8988T (cell line): ENCODE results near the gene PCK2.

Source experiments
- DNase-seq: peaks from one replicate; pipeline ENCODE4 v3.0.0; 2011

The PCK2 gene

DNA sequence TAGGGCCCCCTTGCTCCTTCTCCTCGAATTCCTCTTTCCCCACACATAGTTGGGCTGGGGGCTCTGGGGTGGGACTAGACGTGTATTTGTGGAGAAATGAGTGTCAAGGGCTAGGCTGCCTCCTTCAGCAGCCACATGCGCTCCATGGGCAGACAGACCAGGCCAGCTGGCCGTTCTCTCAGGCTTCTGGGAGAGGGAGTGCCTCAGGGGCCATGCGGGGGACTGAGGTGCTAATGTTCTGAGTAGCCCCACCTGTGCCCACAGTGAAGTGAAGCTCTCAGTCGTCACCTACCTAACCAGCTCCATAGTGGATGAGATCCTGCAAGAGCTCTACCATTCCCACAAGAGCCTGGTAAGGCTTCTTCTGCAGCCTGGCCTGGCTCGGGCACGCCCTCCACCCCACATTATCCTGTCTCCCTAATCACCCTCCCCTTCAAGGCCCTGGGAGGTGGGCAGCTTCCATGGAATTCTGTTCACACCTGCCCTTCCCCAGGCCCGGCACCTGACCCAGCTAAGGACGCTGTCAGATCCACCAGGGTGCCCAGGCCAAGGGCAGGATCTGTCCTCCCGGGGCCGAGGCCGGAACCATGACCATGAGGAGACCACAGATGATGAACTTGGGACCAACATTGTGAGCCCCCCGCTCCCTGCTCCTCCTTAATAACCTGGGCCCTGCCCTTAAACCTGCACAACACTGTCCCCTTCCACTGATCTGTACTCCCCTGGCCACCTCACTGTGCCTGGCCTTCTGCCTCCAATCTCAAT lies 31.7 kb upstream of the PCK2 start:
- DNase-seq: no peak

DNA sequence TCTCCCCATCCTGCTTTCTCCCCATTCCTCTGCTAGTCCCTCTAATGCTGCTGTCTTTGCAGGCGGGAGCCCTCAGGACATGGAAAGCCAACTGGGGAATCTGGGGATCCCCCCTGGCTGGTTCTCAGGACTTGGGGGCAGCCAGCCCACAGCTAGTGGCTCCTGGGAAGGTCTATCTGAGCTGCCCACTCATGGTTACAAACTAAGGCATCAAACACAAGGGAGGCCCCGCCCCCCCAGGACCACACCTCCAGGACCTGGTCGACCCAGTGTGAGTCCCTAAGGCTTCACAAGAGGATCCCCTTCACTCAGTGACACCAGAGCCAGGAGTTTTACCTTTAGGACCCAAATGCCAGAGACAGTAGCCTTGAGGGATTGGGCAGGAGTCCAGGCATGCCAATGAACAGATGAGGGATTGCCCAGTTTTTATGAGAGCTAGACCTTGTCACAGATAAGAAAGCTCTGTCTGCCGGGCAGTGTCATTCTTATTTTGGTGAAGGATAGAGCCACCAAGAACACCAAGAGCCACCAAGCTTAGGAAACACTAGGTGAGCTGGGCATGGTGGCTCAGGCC lies 30.8 kb upstream of the PCK2 start:
- DNase-seq: no peak

DNA sequence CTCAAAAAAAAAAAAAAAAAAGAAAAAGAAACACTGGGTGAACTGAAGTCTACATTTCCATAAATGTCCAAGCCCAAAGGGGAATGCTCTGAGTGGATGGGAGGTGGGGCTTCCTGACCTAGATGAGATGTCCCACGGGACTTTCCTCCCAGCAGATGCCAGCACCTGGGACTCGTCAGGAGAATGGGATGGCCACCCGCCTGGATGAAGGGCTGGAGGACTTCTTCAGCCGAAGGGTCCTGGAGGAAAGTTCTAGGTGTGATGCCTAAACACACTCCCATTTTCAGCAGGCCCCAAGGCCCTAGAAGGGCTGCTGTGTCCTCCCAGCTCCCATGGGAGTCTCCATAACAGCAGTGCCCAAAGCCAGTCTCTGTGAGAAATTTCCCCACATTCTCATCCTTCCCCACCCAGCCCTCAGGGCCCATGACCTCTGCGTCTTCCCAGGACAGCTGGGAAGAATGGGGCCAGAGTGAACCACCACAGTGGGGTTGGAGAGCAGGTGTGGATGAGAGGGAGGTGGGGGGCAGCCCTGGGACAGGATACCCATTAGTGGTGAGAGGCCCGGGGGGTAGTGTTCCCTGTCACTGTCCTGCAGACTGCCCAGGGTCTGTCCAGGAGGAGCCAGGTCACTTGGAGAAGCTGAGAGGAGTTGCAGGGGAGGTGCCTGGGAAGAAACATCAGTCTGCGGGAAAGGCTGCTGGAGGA lies 29.9 kb upstream of the PCK2 start:
- DNase-seq: no peak

DNA sequence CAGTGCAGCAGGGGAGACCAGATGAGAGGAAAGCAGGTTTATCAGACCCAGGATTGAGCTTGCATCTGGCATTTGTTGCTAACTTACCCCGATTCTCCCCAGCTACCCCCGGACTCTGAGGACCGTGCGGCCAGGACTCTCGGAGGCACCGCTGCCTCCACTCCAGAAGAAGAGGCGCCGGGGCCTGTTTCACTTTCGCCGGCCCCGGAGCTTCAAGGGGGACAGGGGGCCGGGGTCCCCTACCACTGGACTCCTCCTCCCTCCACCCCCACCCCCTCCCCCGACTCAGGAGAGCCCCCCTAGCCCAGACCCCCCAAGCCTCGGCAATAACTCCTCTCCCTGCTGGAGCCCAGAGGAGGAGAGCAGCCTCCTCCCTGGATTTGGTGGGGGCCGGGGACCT lies 29.3 kb upstream of the PCK2 start:
- DNase-seq: no peak

DNA sequence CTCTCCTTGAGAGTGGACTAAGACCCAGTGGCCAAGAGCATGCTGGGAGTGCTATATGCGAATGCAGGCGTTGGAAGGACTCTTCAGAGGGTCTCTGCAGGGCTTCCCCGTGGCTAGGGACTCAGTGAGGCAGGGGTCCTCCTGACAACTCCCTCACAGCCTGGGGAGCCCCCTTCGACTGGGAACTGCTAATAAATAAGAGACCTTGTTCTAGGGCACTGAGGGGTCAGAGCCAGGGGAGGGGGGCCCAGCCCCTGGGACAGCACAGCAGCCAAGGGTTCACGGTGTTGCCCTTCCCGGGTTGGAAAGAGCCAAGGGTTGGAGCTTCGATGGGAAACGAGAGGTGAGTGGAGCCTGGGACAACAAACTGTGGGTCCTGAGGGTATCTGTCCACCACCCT lies 28.7 kb upstream of the PCK2 start:
- DNase-seq: no peak

DNA sequence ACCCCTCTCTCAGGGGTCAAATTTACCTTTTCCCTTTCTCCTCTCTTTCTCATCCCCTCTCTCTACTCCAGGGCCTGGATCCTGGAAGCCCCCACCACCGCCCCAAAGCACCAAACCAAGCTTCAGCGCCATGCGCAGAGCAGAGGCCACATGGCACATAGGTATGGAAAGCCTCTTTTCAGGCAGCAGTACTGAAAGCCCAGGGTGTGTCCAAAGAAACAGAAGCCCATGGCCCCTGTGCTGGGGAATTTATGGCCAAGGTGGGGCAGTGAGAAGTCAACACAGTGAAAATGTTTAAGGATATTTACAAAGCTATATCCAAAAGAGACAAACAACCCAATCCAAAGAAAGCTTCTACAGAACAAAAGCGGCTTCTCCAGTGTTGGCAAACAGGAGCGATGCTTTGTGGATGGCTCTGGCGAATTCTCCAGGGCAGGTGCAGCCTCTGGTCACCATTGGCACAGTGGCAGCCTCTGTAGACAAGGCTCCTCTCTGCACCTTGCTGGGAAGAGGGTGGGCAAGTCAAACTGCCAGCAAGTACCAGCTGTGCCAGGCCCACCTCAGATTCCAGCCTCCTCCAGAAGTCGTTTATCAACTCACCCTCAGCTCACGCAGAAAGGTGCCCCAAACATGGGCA lies 27.5 kb upstream of the PCK2 start:
- DNase-seq: no peak

DNA sequence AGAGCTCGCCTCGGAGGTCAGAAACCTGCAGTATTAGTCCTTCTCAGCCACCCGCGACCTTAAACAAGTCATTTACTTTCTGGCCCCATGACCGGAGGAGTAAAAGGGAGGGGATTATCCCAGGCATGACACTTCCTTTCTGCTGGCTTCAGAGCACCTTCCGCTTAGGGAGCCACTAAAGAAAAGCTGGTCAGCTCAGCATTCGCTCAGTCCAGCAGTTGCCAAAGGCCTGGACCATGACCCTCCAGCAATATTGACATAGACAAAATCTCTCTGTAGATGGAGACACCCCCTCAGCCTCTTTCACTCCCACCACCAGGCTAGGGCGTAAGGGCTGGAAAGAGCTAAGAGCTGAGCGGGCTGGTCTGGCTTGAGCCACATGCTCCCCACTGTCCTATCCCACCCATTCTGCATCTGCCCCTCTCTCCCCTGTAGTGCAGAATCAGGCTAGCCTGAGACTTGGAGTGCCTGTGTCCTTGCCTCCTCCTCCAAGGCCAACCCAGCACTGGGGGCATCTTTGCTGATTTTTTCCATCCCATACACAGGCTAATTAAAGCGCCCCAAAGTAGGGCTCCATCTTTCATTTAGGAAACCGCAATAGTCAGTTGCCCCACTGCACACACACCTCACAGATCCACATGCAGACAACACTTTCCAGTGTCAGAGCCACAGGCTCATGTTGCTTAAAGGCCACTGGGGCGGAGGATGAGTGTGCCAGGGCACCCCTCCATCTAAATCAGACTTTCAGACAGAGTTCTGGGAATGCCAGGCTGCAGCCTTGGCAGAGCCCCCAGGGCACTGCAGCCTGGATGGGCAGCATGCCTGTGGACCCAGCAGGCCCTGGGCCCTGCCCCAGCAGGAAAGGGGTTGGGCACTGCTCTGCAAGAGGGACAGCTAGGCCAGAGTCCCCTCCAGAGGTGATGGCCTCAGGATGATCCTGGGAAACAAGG lies 26.7 kb upstream of the PCK2 start:
- DNase-seq: no peak

DNA sequence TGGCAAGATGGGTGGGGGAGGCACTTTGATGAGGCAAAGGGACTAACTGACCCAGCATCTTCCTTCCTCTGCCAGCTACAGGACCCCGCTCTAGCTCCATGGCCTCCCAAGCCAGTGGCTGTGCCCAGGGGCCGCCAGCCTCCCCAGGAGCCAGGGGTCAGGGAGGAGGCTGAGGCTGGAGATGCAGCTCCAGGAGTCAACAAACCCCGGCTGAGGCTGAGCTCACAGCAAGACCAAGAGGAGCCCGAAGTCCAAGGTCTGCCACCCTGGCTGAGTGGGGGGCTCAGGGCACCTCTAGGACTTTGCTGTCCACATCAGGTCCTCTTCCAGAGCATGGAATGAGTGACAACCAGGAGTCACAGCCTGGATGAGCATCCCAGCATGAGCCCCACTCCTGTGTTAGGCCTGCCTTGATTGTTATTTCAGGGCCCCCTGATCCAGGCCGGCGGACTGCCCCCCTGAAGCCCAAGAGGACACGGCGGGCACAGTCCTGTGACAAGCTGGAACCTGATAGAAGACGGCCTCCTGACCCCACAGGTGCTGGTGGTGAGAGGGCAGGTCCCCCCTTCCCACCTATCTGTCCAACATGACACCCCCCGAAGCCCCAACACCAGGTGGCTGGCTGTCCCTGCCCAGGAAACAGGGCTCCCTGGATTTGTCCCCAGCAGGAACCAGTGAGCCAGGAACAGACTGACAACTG lies 25.2 kb upstream of the PCK2 start:
- DNase-seq: no peak

DNA sequence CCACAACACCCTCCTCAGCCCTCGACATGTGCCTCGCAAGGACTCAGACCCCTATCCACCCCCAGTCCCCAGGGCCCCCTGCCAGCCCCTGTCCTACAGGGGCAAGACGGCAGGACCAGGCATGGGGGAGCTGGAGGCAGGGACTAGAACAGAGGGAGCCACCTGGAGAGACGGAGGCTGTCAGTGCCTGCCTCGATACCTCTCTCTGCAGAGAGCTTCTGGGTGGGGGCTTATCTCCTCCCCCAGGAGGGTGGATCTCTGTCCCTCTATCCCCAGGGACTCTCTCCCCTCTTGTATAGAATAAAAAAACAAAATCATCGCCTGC lies 24.7 kb upstream of the PCK2 start:
- no peak for DNase-seq

DNA sequence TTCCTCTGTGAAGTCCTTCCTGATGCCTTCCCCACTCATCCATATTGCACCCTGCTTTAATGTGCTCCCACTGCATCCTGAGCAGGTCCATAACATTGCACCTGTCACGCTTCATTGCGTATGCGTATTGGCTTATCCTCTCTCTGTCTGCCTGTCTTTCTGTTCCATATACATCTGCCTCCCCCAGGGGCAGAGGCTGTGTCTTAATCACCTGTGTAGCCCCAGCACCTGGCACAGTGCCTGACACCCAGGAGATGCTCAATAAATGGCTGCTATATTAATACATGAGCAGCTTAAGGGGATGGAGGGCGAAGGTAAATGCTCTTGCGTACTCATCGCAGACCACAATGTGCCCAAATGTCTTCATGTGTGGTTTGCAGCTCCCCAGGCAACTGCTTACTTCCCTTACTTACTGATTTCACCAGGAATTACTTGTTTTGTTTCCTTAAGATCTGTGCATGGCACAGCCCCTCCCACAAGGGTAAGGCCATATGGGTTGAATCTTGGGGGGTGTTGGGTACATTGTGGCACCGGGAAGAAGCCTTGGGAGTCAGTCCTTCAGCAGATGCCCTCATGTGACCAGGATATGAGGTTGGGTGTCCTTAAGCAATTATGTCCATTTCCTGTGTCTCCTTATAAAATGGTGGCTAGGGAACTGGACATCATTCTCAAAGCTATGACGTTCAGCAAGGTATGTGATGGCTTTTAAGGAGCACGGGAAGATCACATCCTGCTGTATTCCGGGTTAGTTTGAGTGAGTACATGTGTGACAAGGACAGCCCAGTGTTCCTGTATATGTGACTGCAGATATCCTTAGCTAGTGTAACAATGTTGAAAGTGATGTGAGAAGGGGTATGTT lies 23.6 kb upstream of the PCK2 start:
- DNase-seq: no peak

DNA sequence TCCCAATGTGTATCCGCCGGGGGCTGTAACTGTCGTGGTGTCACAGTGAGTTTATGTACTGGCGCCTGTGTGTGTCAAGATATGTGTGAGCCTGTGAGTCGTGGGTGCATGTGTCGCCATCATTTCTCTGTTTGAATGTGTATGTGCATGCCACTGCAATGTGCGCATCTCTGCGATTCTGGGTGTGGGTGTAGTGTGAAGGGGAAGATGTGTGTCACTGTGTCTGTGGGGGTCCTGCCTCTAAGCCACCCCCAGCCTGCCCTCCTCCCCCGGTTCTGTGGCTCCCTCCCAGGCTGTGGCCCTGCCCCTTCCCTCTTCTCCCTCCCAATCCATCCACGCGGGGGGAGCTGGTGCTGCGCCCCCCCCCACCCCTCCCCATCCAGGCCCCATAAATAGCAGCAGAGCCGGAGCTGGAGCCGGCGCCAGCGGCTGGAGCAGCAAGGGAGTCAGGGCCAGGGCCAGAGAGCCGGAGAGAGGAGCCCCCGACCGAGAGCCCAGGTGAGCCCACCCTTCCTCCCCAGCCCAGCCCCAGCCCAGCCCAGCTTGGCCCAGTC lies 22.9 kb upstream of the PCK2 start, which contains the start of gene CPNE6:
Gene CPNE6, plus strand, starts transcription at position 419 of the 554 bp plus-strand sequence. CDS start 1,375 bp downstream, outside the sequence.
- no peak for DNase-seq

DNA sequence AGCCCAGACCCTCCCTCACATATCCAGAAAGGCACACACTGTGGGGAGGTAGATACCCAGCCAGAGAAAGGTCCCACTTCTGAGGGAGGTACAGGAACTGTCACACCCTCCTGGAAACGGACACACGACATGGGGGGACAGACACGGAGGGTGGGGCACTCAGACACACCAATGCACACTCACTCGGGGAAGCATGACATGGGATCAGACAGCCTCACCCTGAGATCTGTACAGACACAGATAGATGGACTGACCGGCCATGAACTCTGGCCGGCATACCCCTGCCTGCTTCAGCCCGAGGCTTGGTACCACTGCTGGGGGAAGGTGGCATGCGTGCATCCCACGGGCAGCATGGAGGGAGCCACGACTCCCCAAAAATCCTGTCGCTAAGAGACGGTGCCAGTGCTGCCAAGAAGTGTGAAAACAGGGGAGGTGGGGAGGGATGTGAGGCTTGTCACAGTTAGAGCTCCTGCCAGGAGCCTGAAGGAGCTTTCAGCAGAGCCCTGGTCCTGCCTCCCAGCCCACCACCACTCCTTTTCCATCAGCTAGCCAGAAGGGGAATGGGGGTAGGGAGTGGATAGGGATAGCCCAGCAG lies 22.2 kb upstream of the PCK2 start:
- no peak for DNase-seq

DNA sequence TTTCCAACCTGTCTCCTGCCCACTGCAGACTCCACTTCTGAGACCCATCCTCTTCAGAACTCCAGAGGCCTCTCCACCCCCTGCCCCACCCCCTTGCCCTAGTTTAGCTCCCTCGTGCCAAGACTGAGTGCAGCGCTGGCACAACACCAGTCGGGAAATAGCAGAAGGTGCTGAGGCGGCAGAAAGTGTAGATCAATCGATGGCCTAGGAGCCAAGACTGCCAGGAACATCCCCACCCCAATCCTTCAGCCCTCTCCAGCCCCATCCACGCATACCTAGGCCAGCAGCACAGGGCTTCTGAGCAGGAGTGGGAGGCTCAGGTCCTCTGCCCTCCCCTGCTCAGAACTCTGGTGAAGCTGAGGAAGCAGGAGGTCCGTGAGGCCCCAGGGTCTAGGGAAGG lies 21.7 kb upstream of the PCK2 start:
- no peak for DNase-seq

DNA sequence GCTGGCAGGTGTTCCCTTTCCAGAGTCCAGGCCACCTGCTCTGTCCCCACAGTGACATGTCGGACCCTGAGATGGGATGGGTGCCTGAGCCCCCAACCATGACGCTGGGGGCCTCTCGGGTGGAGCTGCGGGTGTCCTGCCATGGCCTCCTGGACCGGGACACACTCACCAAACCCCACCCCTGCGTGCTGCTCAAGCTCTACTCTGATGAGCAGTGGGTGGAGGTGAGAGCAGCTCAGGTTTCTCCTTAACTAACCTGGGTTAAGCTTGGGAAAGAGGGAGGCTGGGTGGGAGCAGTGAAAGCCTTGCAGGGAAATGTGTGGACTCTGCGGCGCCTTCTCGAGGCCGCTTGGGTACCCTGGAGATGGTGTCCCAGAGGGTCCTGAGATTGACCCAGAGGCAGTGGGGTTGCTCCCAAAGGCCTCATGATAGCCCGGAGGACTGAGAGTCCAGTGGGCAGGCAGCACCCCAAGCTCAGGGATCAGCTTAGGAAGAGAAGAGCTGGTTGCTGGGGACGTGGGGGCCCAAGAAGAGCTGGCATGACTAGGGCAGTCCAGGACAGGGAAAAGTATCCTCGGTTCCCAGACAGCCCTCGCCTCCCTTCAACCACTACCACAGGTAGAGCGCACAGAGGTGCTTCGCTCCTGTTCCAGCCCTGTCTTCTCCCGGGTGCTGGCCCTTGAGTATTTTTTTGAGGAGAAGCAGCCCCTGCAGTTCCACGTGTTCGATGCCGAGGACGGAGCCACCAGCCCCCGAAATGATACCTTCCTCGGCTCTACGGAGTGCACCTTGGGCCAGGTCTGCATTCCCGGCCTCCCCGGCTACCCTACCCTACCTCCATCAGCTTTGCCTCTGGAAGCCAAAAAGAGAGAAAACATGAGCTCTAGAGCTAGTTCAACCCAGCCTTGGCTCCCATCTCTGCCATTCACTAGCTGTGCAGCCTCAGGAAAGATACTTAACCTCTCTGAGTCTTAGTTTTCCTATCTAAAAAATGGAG lies 20.9 kb upstream of the PCK2 start:
- no peak for DNase-seq

DNA sequence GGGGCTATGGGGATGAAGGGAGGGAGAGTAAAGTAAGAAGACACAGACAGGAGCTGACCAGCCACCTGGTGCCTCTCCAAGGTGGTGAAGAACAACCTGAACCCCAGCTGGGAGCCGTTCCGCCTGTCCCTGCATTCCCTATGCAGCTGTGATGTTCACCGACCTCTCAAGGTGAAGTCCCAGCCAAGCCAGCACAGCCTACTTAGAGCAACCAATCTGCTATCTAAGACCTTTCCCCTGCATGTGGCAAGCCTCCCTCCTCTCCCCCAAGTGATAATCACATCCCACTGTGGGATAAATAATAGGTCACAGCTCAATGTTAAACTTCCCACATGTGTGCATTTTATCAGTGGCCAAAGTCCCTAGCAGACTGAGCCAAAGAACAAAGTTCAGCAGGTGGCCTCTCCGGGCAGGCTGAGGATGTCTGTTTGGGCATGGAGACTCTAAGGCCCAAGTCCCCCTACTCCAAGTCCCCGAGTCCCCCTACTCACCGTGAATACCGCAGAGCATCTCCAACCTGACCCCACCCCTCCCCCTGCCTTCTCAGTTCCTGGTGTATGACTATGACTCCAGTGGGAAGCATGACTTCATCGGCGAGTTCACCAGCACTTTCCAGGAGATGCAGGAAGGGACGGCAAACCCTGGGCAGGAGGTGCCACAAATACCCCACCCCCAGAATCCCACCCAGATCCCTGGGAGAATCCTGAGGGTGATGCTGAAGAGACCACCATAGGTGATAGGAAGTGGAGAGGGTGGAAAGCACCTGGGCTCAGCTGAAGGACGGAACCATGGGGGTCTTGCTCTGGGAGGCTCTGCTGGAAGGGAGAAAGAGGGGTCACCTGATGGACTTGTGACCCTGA lies 19.3 kb upstream of the PCK2 start:
- no peak for DNase-seq

DNA sequence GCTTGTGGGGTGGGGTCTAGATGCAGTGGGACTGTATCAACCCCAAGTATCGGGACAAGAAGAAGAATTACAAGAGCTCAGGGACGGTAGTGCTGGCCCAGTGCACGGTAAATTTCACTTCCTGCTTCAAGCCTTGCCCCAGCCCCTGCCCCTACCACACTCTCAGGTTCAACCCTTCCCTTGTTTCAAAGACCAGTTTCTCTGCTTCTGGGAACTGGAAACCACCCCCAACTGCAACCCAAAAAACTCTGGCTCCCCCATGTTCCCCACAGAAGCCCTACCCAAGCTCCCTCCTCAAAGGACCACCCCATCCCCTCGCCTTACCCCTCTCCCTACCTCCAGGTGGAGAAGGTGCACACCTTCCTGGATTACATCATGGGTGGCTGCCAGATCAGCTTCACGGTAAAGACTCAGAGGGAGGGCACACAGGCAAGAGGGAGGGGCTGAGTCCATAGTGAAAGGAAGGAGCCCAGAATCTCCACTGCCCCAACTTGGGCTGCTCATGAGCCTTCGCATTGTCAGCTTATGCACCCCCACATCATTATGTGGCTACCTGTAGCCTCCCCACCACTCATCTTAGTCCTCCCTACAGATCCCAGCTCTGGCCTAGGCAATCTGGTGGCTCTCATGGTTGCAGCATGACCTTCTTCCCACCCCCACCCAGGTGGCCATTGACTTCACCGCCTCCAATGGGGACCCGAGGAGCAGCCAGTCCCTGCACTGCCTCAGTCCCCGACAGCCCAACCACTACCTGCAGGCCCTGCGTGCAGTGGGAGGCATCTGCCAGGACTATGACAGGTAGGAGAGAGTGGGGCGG lies 18.4 kb upstream of the PCK2 start:
- no peak for DNase-seq

DNA sequence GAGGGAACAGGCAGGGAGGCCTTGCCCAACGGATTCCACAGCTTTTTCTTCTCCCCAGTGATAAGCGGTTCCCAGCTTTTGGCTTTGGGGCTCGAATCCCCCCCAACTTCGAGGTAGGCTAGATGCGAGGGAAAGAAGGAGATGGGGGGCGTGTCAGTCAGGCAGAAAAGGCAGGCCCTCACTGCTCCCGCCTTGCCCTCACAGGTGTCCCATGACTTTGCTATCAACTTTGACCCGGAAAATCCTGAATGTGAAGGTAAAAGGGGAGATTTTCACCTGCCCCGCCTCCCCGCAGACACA lies 17.9 kb upstream of the PCK2 start:
- no peak for DNase-seq
